ENCODE results near the gene SFTPB.
"Not testable (repeated sequence)": the region's sequence is repeated elsewhere in the genome, so short reads cannot be mapped to it uniquely, and the experiment has no call there.

The SFTPB gene

GRCh38 chr2:85655961-85656417 is 12.0 kb downstream of the SFTPB start:
- no peak for DNase-seq (ENCODE audit: low spot score)

- no peak for DNase-seq (ENCODE audit: low spot score)
Observed at GRCh38 chr2:85653996-85654395, 14.0 kb downstream of the SFTPB start.

- DNase-seq (ENCODE audit: low spot score), result no peak
Observed at GRCh38 chr2:85652056-85652455, 15.9 kb downstream of the SFTPB start.

GRCh38 chr2:85651097-85651496 is 16.9 kb downstream of the SFTPB start:
- no peak for DNase-seq (ENCODE audit: low spot score)

- DNase-seq (ENCODE audit: low spot score), result no peak
Observed at GRCh38 chr2:85650456-85650855, 17.5 kb downstream of the SFTPB start.

GRCh38 chr2:85649201-85650190 is 18.5 kb downstream of the SFTPB start:
- no peak for DNase-seq (ENCODE audit: low spot score)

GRCh38 chr2:85648619-85649018 is 19.4 kb downstream of the SFTPB start:
- DNase-seq (ENCODE audit: low spot score), result peak; percentile 42

- DNase-seq (ENCODE audit: low spot score), result no peak
Observed at GRCh38 chr2:85647823-85648526, 20.0 kb downstream of the SFTPB start.

- no peak for DNase-seq (ENCODE audit: low spot score)
Observed at GRCh38 chr2:85646166-85646565, 21.8 kb downstream of the SFTPB start.

GRCh38 chr2:85644909-85645308 is 23.1 kb downstream of the SFTPB start:
- no peak for DNase-seq (ENCODE audit: low spot score)

- no peak for DNase-seq (ENCODE audit: low spot score)
Observed at GRCh38 chr2:85642725-85643124, 25.3 kb downstream of the SFTPB start.

GRCh38 chr2:85635636-85636035 is 32.4 kb downstream of the SFTPB start:
- no peak for DNase-seq (ENCODE audit: low spot score)

- no peak for DNase-seq (ENCODE audit: low spot score)
Observed at GRCh38 chr2:85635011-85635410, 33.0 kb downstream of the SFTPB start.

GRCh38 chr2:85631316-85631715 is 36.7 kb downstream of the SFTPB start:
- no peak for DNase-seq (ENCODE audit: low spot score)

GRCh38 chr2:85628658-85629057 is 39.3 kb downstream of the SFTPB start:
- DNase-seq (ENCODE audit: low spot score), result no peak

GRCh38 chr2:85623991-85624390 is 44.0 kb downstream of the SFTPB start:
- no peak for DNase-seq (ENCODE audit: low spot score)

- DNase-seq (ENCODE audit: low spot score), result no peak
Observed at GRCh38 chr2:85621338-85621737, 46.7 kb downstream of the SFTPB start.

GRCh38 chr2:85619617-85620016 is 48.4 kb downstream of the SFTPB start:
- no peak for DNase-seq (ENCODE audit: low spot score)

- DNase-seq (ENCODE audit: low spot score), result not testable (repeated sequence)
Observed at GRCh38 chr2:85617723-85618122, 50.3 kb downstream of the SFTPB start.

- no peak for DNase-seq (ENCODE audit: low spot score)
Observed at GRCh38 chr2:85615413-85615728, 52.6 kb downstream of the SFTPB start.

GRCh38 chr2:85614757-85615156 is 53.2 kb downstream of the SFTPB start:
- not testable (repeated sequence) for DNase-seq (ENCODE audit: low spot score)

GRCh38 chr2:85613717-85614515 is 54.1 kb downstream of the SFTPB start:
- DNase-seq (ENCODE audit: low spot score), result no peak
